Fibroblast of villous mesenchyme (primary cell): Measurements from ENCODE around the gene GRM4. TPM values are rescaled to one million over a fixed set of nuclear protein-coding genes. Genes with fewer than 3 reads are reported as not detected.

Experiments used
- DNase-seq: peaks from one replicate; pipeline ENCODE4 v3.0.0-alpha.2; 2010; ENCODE audit warnings: low read depth
- H3K4me3 ChIP-seq: 2 replicates; pipeline ENCODE4 v1.5.1; 2011; ENCODE audit warnings: low read depth, mild to moderate bottlenecking, low read length
- CTCF ChIP-seq: IDR thresholded peaks from 2 replicates; pipeline ENCODE4 v1.5.1; 2012; ENCODE audit warnings: low read depth, mild to moderate bottlenecking, low read length; ENCODE audit not compliant: insufficient read depth
- total RNA-seq: library from RNA; depleted of rRNA; stranded (reverse); fragments of >200 nt; gene quantifications from 2 replicates; pipeline ENCODE4 v1.2.3, GENCODE V29; 2012

GRM4 gene
- total RNA-seq, 1 donor = under 0.01 TPM

DNA sequence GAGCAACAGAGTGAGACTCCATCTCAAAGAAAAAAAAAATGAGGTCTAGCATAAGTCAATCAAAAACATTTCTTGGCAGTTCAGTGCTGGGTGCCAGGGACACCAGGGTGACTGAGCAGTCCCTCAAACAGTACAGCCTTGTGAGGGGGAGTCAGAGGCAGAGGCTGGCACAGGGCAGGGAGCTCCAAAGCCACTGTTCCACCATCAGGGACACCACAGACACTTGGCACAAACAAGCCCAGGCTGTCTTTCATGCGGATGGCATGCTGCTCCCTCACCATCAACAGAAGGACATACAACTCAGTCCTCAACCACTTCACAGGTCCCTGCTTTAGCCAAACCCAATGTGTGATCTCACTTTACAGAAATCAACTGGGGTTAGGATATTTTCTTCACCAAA is 36.0 kb upstream of the GRM4 start:
- H3K4me3 ChIP-seq = no peak overlapping the region
- DNase-seq = no peak
- TF ChIP-seq CTCF = no peak

DNA sequence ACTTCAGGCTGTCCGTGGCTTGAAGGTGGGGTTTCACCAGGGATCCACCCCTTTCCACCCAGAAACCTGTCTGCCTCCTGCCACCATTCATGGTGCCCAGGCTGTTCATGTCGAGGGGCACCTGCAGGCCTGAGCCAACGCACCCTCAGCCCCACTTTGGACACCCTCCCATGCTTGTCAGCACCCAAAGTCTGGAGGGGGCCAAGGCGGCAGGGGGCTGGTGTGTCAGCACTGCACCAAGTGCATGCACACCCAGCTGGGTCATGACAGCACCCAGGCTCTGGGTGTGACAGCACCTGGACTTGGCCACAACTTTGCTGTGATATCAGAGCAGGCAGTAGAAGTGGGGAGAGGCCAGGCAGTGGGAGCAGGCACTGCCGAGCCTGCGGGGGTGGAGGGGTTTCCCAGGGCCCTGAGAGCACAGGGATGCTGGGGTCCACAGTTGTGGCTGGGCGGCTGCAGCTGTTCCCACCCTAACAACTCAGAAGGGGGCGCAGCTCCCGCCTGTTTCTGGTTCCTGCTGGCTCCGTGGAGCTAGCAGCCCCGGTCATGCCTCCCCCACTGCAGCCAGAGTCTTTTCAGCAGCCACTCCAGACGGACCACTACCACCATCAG is 33.3 kb upstream of the GRM4 start:
- TF ChIP-seq CTCF = no peak
- no peak overlapping the region for H3K4me3 ChIP-seq
- DNase-seq = no peak

GRCh38 chr6:34178357-34179105 is 32.6 kb upstream of the GRM4 start:
- H3K4me3 ChIP-seq = no peak overlapping the region
- no peak for DNase-seq
- TF ChIP-seq CTCF = no peak

- TF ChIP-seq CTCF = no peak
- DNase-seq = no peak
- no peak overlapping the region for H3K4me3 ChIP-seq
Measured at GRCh38 chr6:34177181-34177591, 31.3 kb upstream of the GRM4 start.

DNA sequence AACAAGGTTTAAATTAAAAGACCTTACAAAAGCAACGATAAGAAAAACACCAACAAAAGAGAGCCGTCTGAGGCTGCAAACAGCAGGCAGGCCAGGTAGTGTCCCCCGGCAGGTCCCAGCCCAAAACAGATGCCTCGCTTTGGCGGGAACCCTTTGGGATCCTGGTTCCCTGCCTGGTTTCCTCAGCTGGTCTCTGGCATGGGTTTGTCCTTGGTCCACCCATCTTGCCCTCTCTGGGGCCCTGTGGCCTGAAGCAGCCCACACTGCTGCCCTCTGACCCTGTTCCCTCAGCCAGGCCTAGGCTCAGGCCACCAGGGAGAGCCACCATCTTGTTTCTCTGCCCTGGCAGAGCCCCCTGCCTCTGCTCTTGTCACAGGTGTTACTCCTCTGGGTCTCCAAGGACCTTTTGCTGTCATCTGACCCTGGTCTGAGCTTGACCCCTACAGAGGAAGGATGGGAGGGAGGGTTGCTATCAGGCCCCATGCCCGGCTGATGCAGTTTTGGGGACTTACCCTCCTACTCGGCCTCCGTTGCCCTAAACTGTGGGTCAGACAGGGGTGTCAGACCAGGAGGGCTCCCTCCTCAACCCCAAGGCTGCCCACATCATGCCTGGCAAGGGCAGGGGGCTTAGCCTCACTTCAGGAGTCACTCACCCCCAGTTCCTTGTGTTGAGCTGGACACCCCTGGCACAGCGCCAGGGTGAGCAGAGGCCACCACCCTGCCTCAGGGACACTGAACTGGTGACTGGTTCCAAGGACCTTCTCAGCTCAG is 30.6 kb upstream of the GRM4 start:
- TF ChIP-seq CTCF = no peak
- no peak for DNase-seq
- H3K4me3 ChIP-seq = no peak overlapping the region

GRCh38 chr6:34174846-34175399 is 29.0 kb upstream of the GRM4 start:
- no peak for TF ChIP-seq CTCF
- DNase-seq = no peak
- no peak overlapping the region for H3K4me3 ChIP-seq
